ENCODE measurements around the gene EYA4.

- TF ChIP-seq POLR2A (IDR thresholded peaks at IDR 0.05) (no peak), CTCF (IDR thresholded peaks at IDR 0.05) (no peak), POLR2AphosphoS5 (IDR thresholded peaks at IDR 0.05) (no peak)
These were observed 16.5 kb downstream of the EYA4 start for GRCh38 chr6:133257545-133258105.

All from breast epithelium (tissue), 3 donors.